ENCODE results near the gene EPPIN.

GRCh38 chr20:45523821-45524220 lies 23.4 kb downstream of the EPPIN start:
- no peak for TF ChIP-seq EZH2phosphoT487 (IDR thresholded peaks at IDR 0.05; ENCODE audit: borderline replicate concordance)
- TF ChIP-seq CTCF (conservative IDR thresholded peaks at IDR 0.05; ENCODE audit: low read length), result no peak

Measured in Loucy (cell line).